ENCODE data around the gene GNG12.

GRCh38 chr1:67743072-67743725 lies 90.1 kb downstream of the GNG12 start:
- TF ChIP-seq CTCF (IDR thresholded peaks at IDR 0.05) (no peak), EZH2 (IDR thresholded peaks at IDR 0.05; ENCODE audit: borderline replicate concordance, insufficient read depth, low read depth, low read length, poor library complexity, severe bottlenecking) (no peak)
